ENCODE measurements around the gene DEFB129. TPM values are rescaled to one million over a fixed set of nuclear protein-coding genes. Genes with fewer than 3 reads are reported as not detected.

Gene DEFB129
- total RNA-seq, 1 experiment from 2014 or later: not detected

DNA sequence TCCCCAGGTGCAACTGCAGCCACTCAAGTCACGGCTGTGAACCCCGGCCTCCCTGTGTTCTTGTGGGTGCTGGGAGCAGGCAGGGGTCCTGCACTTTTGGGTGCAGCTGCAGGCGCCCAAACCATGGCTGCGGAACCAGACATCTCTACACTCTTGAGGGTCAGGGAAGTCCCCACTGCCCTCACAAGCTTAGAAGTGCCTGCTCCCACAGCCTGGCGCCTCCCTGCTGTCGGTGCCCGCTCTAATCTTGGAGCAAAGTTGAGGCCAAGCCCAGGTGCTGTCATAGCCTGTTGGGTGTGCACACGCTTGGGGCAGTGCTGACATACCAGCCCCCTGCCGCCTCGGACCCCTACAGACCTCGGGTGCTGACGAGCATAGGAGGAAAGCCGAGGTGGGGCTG lies 36.6 kb downstream of the DEFB129 start:
- intact Hi-C loops (cut with micrococcal nuclease; ENCODE audit: unreplicated experiment): no loop called here
- Mint-ChIP-seq H3K36me3 (ENCODE audit: insufficient read depth, unreplicated experiment) (no peaks in the 10 kb centered on the region), H3K27ac (ENCODE audit: unreplicated experiment) (no peak overlapping the region), H3K9me3 (ENCODE audit: low read depth, unreplicated experiment) (no peaks in the 10 kb centered on the region), H3K27me3 (ENCODE audit: unreplicated experiment) (peaks cover 22% of the 10 kb centered on the region), H3K4me1 (ENCODE audit: low read depth, unreplicated experiment) (peaks cover 11% of the 10 kb centered on the region), H3K4me3 (ENCODE audit: low read depth, unreplicated experiment) (no peak overlapping the region)
- CTCF ChIA-PET: no interaction called here
- no TSS peak for BruUV-seq (replicated peaks)
- DNase-seq: no peak
- TF ChIP-seq, protein P1, sequence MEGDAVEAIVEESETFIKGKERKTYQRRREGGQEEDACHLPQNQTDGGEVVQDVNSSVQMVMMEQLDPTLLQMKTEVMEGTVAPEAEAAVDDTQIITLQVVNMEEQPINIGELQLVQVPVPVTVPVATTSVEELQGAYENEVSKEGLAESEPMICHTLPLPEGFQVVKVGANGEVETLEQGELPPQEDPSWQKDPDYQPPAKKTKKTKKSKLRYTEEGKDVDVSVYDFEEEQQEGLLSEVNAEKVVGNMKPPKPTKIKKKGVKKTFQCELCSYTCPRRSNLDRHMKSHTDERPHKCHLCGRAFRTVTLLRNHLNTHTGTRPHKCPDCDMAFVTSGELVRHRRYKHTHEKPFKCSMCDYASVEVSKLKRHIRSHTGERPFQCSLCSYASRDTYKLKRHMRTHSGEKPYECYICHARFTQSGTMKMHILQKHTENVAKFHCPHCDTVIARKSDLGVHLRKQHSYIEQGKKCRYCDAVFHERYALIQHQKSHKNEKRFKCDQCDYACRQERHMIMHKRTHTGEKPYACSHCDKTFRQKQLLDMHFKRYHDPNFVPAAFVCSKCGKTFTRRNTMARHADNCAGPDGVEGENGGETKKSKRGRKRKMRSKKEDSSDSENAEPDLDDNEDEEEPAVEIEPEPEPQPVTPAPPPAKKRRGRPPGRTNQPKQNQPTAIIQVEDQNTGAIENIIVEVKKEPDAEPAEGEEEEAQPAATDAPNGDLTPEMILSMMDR (IDR thresholded peaks at IDR 0.05; ENCODE audit: unreplicated experiment): no peak

DNA sequence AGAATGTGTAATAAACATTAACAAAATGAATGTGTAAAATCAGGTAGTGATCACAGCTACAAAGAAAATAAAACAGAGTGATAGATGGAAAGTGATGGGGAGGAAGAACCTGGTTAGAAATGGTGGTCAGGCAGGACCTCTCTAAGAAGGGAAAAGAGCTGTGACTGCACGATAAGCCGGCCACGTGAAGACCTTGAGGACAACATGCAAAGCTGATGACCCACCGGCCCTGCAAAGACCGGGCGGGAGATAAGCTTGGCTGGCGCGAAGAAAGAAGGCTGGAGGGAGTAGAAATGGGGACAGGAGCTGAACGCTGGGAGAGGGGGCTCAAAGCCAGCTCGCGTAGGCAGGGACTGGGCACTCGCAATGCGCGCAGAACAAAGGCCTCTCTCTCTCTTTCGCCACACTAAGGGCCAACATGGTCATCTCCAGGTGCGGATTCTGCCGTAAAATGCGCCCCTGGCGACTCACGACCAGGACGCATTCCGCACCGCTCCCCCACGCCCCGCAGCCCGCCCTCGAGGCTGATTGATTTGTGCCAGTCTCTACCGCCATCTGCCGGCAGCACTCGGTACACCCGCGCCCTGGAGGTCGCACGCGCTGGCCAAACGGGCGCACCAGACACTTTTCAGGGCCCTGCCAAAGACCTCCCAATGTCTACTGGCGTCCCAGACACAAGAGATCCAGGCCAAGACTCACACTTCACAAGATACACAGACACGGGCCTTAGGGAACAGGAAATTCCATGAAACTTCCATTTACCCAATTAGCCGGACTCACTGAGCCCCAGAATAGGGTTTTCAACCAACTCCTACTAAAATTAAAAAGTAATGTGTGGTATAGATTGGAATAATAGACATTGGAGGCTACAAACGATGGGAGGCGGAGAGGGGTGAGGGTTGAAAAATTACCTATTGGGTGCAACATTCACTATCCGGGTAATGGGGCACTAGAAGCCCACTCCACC lies 39.8 kb downstream of the DEFB129 start:
- H3K9me3 Mint-ChIP-seq (ENCODE audit: low read depth, unreplicated experiment): no peaks in the 10 kb centered on the region
- intact Hi-C loops (cut with micrococcal nuclease; ENCODE audit: unreplicated experiment): no loop called here
- peak; percentile 87 for DNase-seq
- H3K27me3 Mint-ChIP-seq (ENCODE audit: unreplicated experiment): peaks cover 9% of the 10 kb centered on the region
- peak overlapping the region; percentile 72 for H3K4me3 Mint-ChIP-seq (ENCODE audit: low read depth, unreplicated experiment)
- peaks cover 11% of the 10 kb centered on the region for H3K4me1 Mint-ChIP-seq (ENCODE audit: low read depth, unreplicated experiment)
- TF ChIP-seq, protein P1 (IDR thresholded peaks at IDR 0.05; ENCODE audit: unreplicated experiment): peak; percentile 68
- H3K27ac Mint-ChIP-seq (ENCODE audit: unreplicated experiment): no peak overlapping the region
- no TSS peak for BruUV-seq (replicated peaks)
- CTCF ChIA-PET: interaction anchor here (0.9 to 2.2 kb wide), 2 partner anchors 12 to 64 kb away, joined by 3 to 5 read pairs; no protein-coding TSS in a partner anchor
- H3K36me3 Mint-ChIP-seq (ENCODE audit: insufficient read depth, unreplicated experiment): no peaks in the 10 kb centered on the region

DNA sequence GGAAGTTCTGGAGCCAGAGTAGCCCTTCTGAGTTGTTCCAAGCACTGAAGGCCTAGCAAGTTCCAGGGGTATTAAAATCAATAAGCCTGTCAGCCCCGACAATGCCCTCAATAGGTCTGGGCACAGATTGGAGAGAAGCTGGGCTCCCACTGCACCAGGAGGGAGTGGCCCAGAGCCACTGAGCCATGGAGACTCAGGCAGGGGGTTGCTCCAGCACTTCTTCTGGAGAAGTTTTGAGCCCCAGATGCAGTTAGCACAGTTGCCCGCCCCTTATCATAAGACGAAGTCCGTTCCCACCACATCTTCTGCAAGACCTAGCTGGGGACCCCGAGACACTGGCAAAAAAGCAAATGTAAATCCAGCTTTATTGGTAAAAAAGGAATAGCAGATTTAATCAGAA lies 43.5 kb downstream of the DEFB129 start:
- TF ChIP-seq, protein P1 (IDR thresholded peaks at IDR 0.05; ENCODE audit: unreplicated experiment): no peak
- Mint-ChIP-seq H3K27me3 (ENCODE audit: unreplicated experiment) (no peaks in the 10 kb centered on the region), H3K36me3 (ENCODE audit: insufficient read depth, unreplicated experiment) (no peaks in the 10 kb centered on the region), H3K27ac (ENCODE audit: unreplicated experiment) (no peak overlapping the region), H3K9me3 (ENCODE audit: low read depth, unreplicated experiment) (no peaks in the 10 kb centered on the region), H3K4me3 (ENCODE audit: low read depth, unreplicated experiment) (no peak overlapping the region), H3K4me1 (ENCODE audit: low read depth, unreplicated experiment) (peaks cover 11% of the 10 kb centered on the region)
- CTCF ChIA-PET: no interaction called here
- intact Hi-C loops (cut with micrococcal nuclease; ENCODE audit: unreplicated experiment): no loop called here
- BruUV-seq (replicated peaks): no TSS peak
- DNase-seq: no peak

DNA sequence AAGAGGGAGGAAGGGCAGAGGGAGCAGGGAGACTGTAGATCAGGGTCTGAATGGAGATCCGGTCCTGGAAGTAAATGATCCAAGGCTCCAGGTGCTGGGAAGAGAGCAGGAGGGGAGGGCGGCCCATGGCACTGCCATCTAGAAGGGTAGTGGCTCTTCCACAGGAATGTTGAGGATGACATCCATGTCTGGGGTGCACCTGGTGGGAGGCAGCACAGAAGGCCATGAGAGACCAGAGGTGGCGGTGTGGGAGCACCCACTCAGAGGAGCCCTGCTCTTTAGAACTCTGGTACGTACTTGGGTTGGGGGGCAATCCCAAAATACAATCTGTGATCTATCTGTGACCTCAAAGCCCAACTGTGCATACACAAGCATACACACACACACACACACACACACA lies 44.0 kb downstream of the DEFB129 start:
- Mint-ChIP-seq H3K36me3 (ENCODE audit: insufficient read depth, unreplicated experiment) (no peaks in the 10 kb centered on the region), H3K4me1 (ENCODE audit: low read depth, unreplicated experiment) (peaks cover 11% of the 10 kb centered on the region), H3K27me3 (ENCODE audit: unreplicated experiment) (no peaks in the 10 kb centered on the region), H3K9me3 (ENCODE audit: low read depth, unreplicated experiment) (no peaks in the 10 kb centered on the region), H3K4me3 (ENCODE audit: low read depth, unreplicated experiment) (no peak overlapping the region), H3K27ac (ENCODE audit: unreplicated experiment) (no peak overlapping the region)
- intact Hi-C loops (cut with micrococcal nuclease; ENCODE audit: unreplicated experiment): no loop called here
- TF ChIP-seq, protein P1 (IDR thresholded peaks at IDR 0.05; ENCODE audit: unreplicated experiment): no peak
- BruUV-seq (replicated peaks): no TSS peak
- DNase-seq: no peak
- CTCF ChIA-PET: no interaction called here

All from Calu3 (cell line).